ENCODE measurements around the gene AIFM3.
"Not testable (repeated sequence)": the region's sequence is repeated elsewhere in the genome, so short reads cannot be mapped to it uniquely, and the experiment has no call there.

- TF ChIP-seq EZH2 (IDR thresholded peaks at IDR 0.05; ENCODE audit: insufficient read depth, poor library complexity, severe bottlenecking); EZH2phosphoT487 (IDR thresholded peaks at IDR 0.05; ENCODE audit: insufficient read depth, low read depth): not testable (repeated sequence)
These were observed 31.1 kb upstream of the AIFM3 start for GRCh38 chr22:20935780-20936539.

All from GM23248 (cell line).